Activated T-cell treated with anti-CD3 and anti-CD28 coated beads, Interleukin-2, amount 50 U/mL, for 72 hours (primary cell): ENCODE measurements around the gene RANBP10. TPM values are rescaled to one million over a fixed set of nuclear protein-coding genes. Genes with fewer than 3 reads are reported as not detected.
A peak's percentile ranks its signal among the peaks of the same experiment; 100 is the strongest.

ENCODE experiments used
- ATAC-seq, 2 donors: fragments of 150-1000 bp; cut with Tn5 transposase; replicated peaks in 1 of 2; 2 replicates each; pipeline ENCODE4 v1.10.0; 2021; ENCODE audit warnings: moderate library complexity in 2 of 2, mild to moderate bottlenecking in 1 of 2
- DNase-seq, 2 donors: peaks; one replicate each; pipeline ENCODE4 v3.0.0; 2021 to 2022; ENCODE audit warnings: mixed read lengths in 1 of 2
- H3K27ac Mint-ChIP-seq: one replicate; pipeline ENCODE4 v1.8.0; 2022; ENCODE audit warnings: mild to moderate bottlenecking, moderate library complexity, mixed read lengths
- H3K27me3 Mint-ChIP-seq: one replicate; pipeline ENCODE4 v1.8.0; 2022; ENCODE audit warnings: low read depth, mixed read lengths
- H3K36me3 Mint-ChIP-seq, 2 donors: one replicate each; pipeline ENCODE4 v1.8.0; 2022; ENCODE audit warnings: mixed read lengths in 2 of 2, mild to moderate bottlenecking in 1 of 2; ENCODE audit not compliant: insufficient read depth in 2 of 2
- H3K4me1 Mint-ChIP-seq: one replicate; pipeline ENCODE4 v1.8.0; 2022; ENCODE audit warnings: low read depth, mixed read lengths
- H3K4me3 Mint-ChIP-seq, 2 donors: one replicate each; pipeline ENCODE4 v1.8.0; 2022; ENCODE audit warnings: mild to moderate bottlenecking in 2 of 2, mixed read lengths in 2 of 2, moderate library complexity in 2 of 2
- H3K9me3 Mint-ChIP-seq, 2 donors: one replicate each; pipeline ENCODE4 v1.8.0; 2022; ENCODE audit warnings: mixed read lengths in 2 of 2
- total RNA-seq, 2 donors: library from RNA; stranded (reverse); gene quantifications; one replicate each; pipeline ENCODE4 v1.2.3, GENCODE V29; 2022

RANBP10 gene
- total RNA-seq, 2 donors from 2014 or later = 17.1 to 24.8 TPM

- Mint-ChIP-seq H3K27ac (no peak overlapping the region), H3K36me3 (peaks cover 0 to 7% of the 10 kb centered on the region in 2 donors), H3K9me3 (no peaks in the 10 kb centered on the region), H3K4me3 (no peak overlapping the region), H3K27me3 (no peaks in the 10 kb centered on the region), H3K4me1 (peaks cover 39% of the 10 kb centered on the region)
- no peak for ATAC-seq
- DNase-seq = no peak
These were observed 23.6 kb downstream of the RANBP10 start for GRCh38 chr16:67782567-67783352.

DNA sequence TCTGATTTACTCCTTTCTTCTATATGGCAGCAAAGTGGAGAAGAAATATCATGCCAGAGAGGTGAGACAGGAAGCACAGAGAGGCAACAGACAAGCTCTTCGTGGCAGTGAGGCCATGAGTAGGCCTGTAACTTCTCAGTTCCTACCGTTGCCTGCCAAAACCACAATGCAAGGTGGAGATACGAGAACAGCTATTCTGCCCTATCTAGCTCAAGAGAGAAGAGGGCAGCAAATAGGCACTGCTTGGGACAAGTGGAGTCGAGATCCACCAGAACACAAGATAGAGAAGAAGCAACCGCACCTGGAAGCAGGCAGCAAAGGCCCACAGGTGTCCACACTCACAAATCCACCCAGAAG, 24.8 kb downstream of the RANBP10 start:
- no peaks in the 10 kb centered on the region for H3K27me3 Mint-ChIP-seq
- H3K9me3 Mint-ChIP-seq = no peaks in the 10 kb centered on the region
- H3K4me1 Mint-ChIP-seq = peaks cover 33% of the 10 kb centered on the region
- H3K27ac Mint-ChIP-seq = peak overlapping the region; percentile 89
- DNase-seq = peak in 1 of 2 donors; percentile 11
- H3K36me3 Mint-ChIP-seq = peaks cover 0 to 7% of the 10 kb centered on the region in 2 donors
- peak overlapping the region; percentile 31 to 38 for H3K4me3 Mint-ChIP-seq
- ATAC-seq = peak; percentile 54 to 78

- ATAC-seq = no peak
- Mint-ChIP-seq H3K27ac (peak overlapping the region; percentile 89), H3K36me3 (peaks cover 0 to 7% of the 10 kb centered on the region in 2 donors), H3K27me3 (no peaks in the 10 kb centered on the region), H3K4me3 (peak overlapping the region; percentile 31 to 38), H3K4me1 (peaks cover 27% of the 10 kb centered on the region), H3K9me3 (no peaks in the 10 kb centered on the region)
- DNase-seq = no peak
These were observed 25.4 kb downstream of the RANBP10 start for GRCh38 chr16:67780847-67781564.

DNA sequence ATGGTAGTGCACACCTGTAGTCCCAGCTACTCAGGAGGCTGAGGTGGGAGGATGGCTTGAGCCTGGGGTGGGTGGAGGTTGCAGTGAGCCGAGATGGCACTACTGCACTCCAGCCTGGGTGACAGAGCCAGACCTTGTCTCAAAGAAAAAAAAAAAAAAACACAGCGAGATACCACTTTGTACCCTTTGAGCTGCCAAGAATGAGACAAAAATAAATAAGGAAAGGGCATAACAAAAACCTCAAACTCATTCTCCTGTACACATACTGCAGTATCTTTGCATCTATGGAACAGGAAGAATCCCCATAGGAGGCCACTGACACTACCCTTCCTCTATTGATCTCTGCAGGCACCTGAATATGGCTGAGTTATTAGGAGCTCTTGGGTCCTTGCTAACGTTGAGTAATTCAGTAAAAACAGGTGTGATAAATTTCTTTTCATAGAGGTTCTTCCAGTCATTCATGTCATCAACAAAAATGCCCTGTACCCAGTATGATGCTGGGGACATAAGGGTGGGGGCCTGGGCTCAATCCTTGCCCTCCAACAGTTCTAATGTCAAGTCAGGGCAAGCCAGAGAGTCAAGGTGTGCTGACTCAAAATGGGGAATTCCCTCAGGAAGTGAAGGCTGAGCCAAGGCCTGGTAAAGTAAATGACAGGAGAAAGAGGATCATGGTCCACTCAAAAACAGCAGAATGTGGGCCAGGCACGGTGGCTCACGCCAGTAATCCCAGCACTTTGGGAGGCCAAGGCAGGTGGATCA, 26.9 kb downstream of the RANBP10 start:
- peaks cover 33% of the 10 kb centered on the region for H3K4me1 Mint-ChIP-seq
- DNase-seq (no peak), ATAC-seq (no peak)
- H3K9me3 Mint-ChIP-seq = no peaks in the 10 kb centered on the region
- H3K36me3 Mint-ChIP-seq = peaks cover 0 to 8% of the 10 kb centered on the region in 2 donors
- no peak overlapping the region for H3K4me3 Mint-ChIP-seq
- peak overlapping the region; percentile 67 for H3K27ac Mint-ChIP-seq
- H3K27me3 Mint-ChIP-seq = no peaks in the 10 kb centered on the region

GRCh38 chr16:67775273-67775672, 31.1 kb downstream of the RANBP10 start:
- peaks cover 2 to 7% of the 10 kb centered on the region in 2 donors for H3K36me3 Mint-ChIP-seq
- H3K27ac Mint-ChIP-seq = no peak overlapping the region
- H3K9me3 Mint-ChIP-seq = no peaks in the 10 kb centered on the region
- H3K4me3 Mint-ChIP-seq = no peak overlapping the region
- H3K4me1 Mint-ChIP-seq = peaks cover 17% of the 10 kb centered on the region
- ATAC-seq = no peak
- no peaks in the 10 kb centered on the region for H3K27me3 Mint-ChIP-seq
- no peak for DNase-seq

DNA sequence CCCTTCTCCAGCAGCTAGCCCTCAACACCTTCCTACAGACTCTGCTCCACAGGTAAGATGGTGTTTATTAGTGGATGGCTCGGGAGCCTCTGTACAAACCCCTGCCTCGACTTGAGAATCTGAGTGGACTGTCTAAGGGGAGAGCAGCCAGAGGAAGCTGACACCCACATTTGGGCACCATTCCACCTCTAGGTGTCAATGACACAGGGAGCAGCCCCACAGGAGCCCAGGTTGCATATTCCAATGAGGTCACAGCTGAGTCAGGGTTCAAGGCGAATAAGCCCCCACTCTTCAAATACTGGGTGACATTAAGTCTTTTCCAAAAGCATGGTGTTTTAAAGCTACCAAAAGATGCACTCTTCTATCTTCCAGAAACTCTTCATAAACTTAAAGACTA, 31.9 kb downstream of the RANBP10 start:
- Mint-ChIP-seq H3K27ac (no peak overlapping the region), H3K4me3 (no peak overlapping the region), H3K4me1 (peaks cover 9% of the 10 kb centered on the region), H3K36me3 (peaks cover 3 to 8% of the 10 kb centered on the region in 2 donors), H3K9me3 (no peaks in the 10 kb centered on the region), H3K27me3 (no peaks in the 10 kb centered on the region)
- DNase-seq = no peak
- ATAC-seq = no peak

- Mint-ChIP-seq H3K27ac (no peak overlapping the region), H3K9me3 (no peaks in the 10 kb centered on the region), H3K4me3 (no peak overlapping the region), H3K4me1 (peaks cover 7% of the 10 kb centered on the region), H3K27me3 (no peaks in the 10 kb centered on the region), H3K36me3 (peaks cover 3 to 8% of the 10 kb centered on the region in 2 donors)
- no peak for DNase-seq
- no peak for ATAC-seq
These were observed 32.5 kb downstream of the RANBP10 start for GRCh38 chr16:67773569-67774456.

GRCh38 chr16:67773099-67773498, 33.3 kb downstream of the RANBP10 start:
- H3K4me1 Mint-ChIP-seq = peaks cover 7% of the 10 kb centered on the region
- H3K9me3 Mint-ChIP-seq = no peaks in the 10 kb centered on the region
- no peak overlapping the region for H3K27ac Mint-ChIP-seq
- peaks cover 3 to 8% of the 10 kb centered on the region in 2 donors for H3K36me3 Mint-ChIP-seq
- ATAC-seq = no peak
- H3K4me3 Mint-ChIP-seq = no peak overlapping the region
- H3K27me3 Mint-ChIP-seq = no peaks in the 10 kb centered on the region
- no peak for DNase-seq

GRCh38 chr16:67770346-67770991, 35.9 kb downstream of the RANBP10 start:
- DNase-seq (no peak), ATAC-seq (no peak)
- H3K4me3 Mint-ChIP-seq = no peak overlapping the region
- no peak overlapping the region for H3K27ac Mint-ChIP-seq
- H3K36me3 Mint-ChIP-seq = peaks cover 3 to 6% of the 10 kb centered on the region in 2 donors
- H3K27me3 Mint-ChIP-seq = no peaks in the 10 kb centered on the region
- peaks cover 7% of the 10 kb centered on the region for H3K4me1 Mint-ChIP-seq
- no peaks in the 10 kb centered on the region for H3K9me3 Mint-ChIP-seq

DNA sequence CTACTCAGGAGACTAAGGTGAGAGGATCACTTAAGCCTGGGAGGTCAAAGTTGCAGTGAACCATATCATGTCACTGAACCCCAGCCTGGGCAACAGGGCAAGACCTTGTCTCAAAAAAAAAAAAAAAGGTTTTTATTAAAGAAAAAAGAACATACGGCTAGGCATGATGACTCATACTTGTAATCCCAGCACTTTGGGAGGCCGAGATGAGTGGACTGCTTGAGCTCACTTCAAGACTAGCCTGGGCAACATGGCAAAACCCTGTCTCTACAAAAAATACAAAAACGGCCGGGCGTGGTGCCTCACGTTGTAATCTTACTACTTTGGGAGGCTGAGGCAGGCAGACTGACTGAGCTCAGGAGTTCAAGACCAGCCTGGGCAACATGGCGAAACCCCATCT, 38.4 kb downstream of the RANBP10 start:
- DNase-seq (no peak), ATAC-seq (no peak)
- peaks cover under 1% of the 10 kb centered on the region for H3K4me1 Mint-ChIP-seq
- H3K27me3 Mint-ChIP-seq = no peaks in the 10 kb centered on the region
- no peak overlapping the region for H3K4me3 Mint-ChIP-seq
- peaks cover 3 to 6% of the 10 kb centered on the region in 2 donors for H3K36me3 Mint-ChIP-seq
- no peaks in the 10 kb centered on the region for H3K9me3 Mint-ChIP-seq
- H3K27ac Mint-ChIP-seq = no peak overlapping the region

DNA sequence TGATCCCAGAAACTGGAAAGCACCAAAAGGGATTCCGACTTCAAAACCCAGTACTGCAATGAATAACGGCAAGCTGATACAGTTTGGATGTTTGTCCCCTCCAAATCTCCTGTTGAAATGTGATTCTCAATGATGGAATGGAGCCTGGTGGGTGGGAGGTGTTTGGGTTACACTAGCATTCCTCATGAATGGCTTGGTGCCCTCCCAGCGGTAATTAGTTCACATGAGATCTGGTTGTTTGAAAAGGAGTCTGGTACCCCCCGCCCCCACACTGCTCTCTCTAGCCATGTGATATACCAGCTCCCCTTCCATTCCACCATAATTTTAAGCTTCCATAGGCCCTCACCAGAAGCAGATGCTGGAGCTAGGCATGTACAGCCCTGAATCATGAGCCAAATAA, 40.1 kb downstream of the RANBP10 start:
- Mint-ChIP-seq H3K27me3 (no peaks in the 10 kb centered on the region), H3K9me3 (no peaks in the 10 kb centered on the region), H3K27ac (no peak overlapping the region), H3K4me1 (peaks cover 7% of the 10 kb centered on the region), H3K36me3 (peaks cover 1 to 2% of the 10 kb centered on the region in 2 donors), H3K4me3 (no peak overlapping the region)
- ATAC-seq = no peak
- DNase-seq = no peak

DNA sequence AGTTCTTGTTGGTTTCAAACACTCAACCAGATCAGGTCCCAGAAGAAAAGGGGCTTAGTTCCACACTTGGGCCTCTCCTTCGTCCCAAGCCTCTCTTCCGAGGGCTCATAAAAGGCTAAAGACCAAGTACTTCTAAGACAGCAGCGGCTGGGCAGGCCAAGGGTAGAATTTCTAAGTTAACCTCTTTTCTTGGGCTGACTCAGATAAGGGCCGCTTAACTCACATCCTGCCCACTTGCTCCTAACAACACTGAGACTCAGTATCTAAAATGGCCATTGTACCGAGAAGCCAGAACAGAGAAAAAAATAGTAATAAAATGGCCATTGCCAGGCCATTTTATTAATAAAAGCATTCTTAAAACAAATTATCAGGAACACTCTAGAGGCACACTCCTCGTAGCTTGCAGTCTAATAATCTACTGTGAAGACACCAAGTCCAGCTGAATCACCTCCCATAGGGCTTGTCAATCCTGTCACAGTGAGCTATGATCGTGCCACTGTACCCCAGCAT, 42.1 kb downstream of the RANBP10 start:
- ATAC-seq (no peak), DNase-seq (no peak)
- Mint-ChIP-seq H3K27ac (no peak overlapping the region), H3K36me3 (no peaks in the 10 kb centered on the region), H3K4me3 (no peak overlapping the region), H3K4me1 (peaks cover 7% of the 10 kb centered on the region), H3K9me3 (no peaks in the 10 kb centered on the region), H3K27me3 (no peaks in the 10 kb centered on the region)
